IMR-90 (cell line): Measurements from ENCODE around the gene RTBDN. TPM values are rescaled to one million over a fixed set of nuclear protein-coding genes. Genes with fewer than 3 reads are reported as not detected.
"Not testable (repeated sequence)": the region's sequence is repeated elsewhere in the genome, so short reads cannot be mapped to it uniquely, and the experiment has no call there.

Source experiments
- ATAC-seq: fragments of 200-7000 bp; cut with Tn5 transposase; 2 replicates; pipeline ENCODE4 v1.9.1; 2020; ENCODE audit warnings: low read depth, mild to moderate bottlenecking, moderate library complexity
- BruUV-seq: library from RNA; stranded (reverse); fragments of 400-500 nt; replicated peaks from 2 replicates; lab custom pipeline; 2021; lab: Mats Ljungman, UMichigan
- CTCF ChIA-PET: fragments of 300-600 bp; formaldehyde crosslinking; extraction: SDS; loops from one replicate; lab custom pipeline; 2021; ENCODE audit warnings: antibody characterized with exemption; lab: Yijun Ruan, JAX
- POLR2A ChIA-PET: fragments of 300-600 bp; sonication (Branson Sonifier 250); formaldehyde crosslinking; loops from one replicate; lab custom pipeline; 2022; ENCODE audit warnings: antibody characterized with exemption; ENCODE audit not compliant: unreplicated experiment; lab: Charles Lee
- DNase-seq: peaks from one replicate; pipeline ENCODE4 v3.0.0; 2013
- H2AFZ ChIP-seq: replicated peaks from 2 replicates; pipeline ENCODE3; 2013; ENCODE audit warnings: low read length, mild to moderate bottlenecking; ENCODE audit not compliant: poor library complexity
- H2AK5ac ChIP-seq: 2 replicates; pipeline ENCODE4 v1.6.1; 2013; ENCODE audit warnings: low read depth, low read length, inconsistent platforms
- H2AK9ac ChIP-seq: replicated peaks from 2 replicates; pipeline ENCODE3; 2013; ENCODE audit warnings: mild to moderate bottlenecking, low read depth, low read length, moderate library complexity; ENCODE audit not compliant: poor library complexity
- H2BK120ac ChIP-seq: 2 replicates; pipeline ENCODE4 v1.6.1; 2013; ENCODE audit warnings: low read depth, low read length, inconsistent platforms
- H2BK15ac ChIP-seq: 3 replicates; pipeline ENCODE4 v1.6.1; 2013; ENCODE audit warnings: low read depth, low read length, inconsistent platforms
- H2BK20ac ChIP-seq: 2 replicates; pipeline ENCODE4 v1.6.1; 2013; ENCODE audit warnings: low read depth, mild to moderate bottlenecking, inconsistent platforms, low read length, moderate library complexity
- H2BK5ac ChIP-seq: 2 replicates; pipeline ENCODE4 v1.6.1; 2013; ENCODE audit warnings: mild to moderate bottlenecking, low read depth, low read length, inconsistent platforms; ENCODE audit not compliant: poor library complexity, severe bottlenecking
- H3K14ac ChIP-seq: replicated peaks from 2 replicates; pipeline ENCODE4 v1.6.1; 2013; ENCODE audit warnings: low read depth, low read length, inconsistent platforms
- H3K18ac ChIP-seq: 2 replicates; pipeline ENCODE4 v1.6.1; 2013; ENCODE audit warnings: low read depth, low read length, control low read depth
- H3K23ac ChIP-seq: 2 replicates; pipeline ENCODE4 v1.6.1; 2013; ENCODE audit warnings: low read depth, low read length, inconsistent platforms
- H3K27ac ChIP-seq: 2 replicates; pipeline ENCODE4 v1.5.1; 2013; ENCODE audit warnings: mild to moderate bottlenecking, control low read depth, low read length; ENCODE audit not compliant: insufficient read depth
- H3K27me3 ChIP-seq: 2 replicates; pipeline ENCODE4 v1.6.1; 2013; ENCODE audit warnings: low read length; ENCODE audit not compliant: control insufficient read depth, insufficient read depth
- H3K36me3 ChIP-seq: 2 replicates; pipeline ENCODE4 v1.6.1; 2013; ENCODE audit warnings: low read length, mixed read lengths; ENCODE audit not compliant: control insufficient read depth, insufficient read depth
- H3K4ac ChIP-seq: 2 replicates; pipeline ENCODE4 v1.6.1; 2013; ENCODE audit warnings: low read depth, low read length, inconsistent platforms
- H3K4me1 ChIP-seq: 2 replicates; pipeline ENCODE4 v1.6.1; 2013; ENCODE audit warnings: low read length, mixed read lengths; ENCODE audit not compliant: control insufficient read depth, insufficient read depth
- H3K4me2 ChIP-seq: 2 replicates; pipeline ENCODE4 v1.6.1; 2013; ENCODE audit warnings: low read depth, mild to moderate bottlenecking, control low read depth, low read length, moderate library complexity
- H3K4me3 ChIP-seq: 2 replicates; pipeline ENCODE4 v1.5.1; 2013; ENCODE audit warnings: low read depth, mild to moderate bottlenecking, control low read depth, low read length, moderate library complexity; ENCODE audit not compliant: insufficient read depth
- H3K56ac ChIP-seq: 2 replicates; pipeline ENCODE4 v1.6.1; 2013; ENCODE audit warnings: low read length, inconsistent platforms; ENCODE audit not compliant: insufficient read depth; ENCODE audit errors: extremely low read depth
- H3K79me1 ChIP-seq, 2 experiments: 2 replicates each; pipeline ENCODE4 v1.6.1; 2013; ENCODE audit warnings: low read length in 2 of 2, inconsistent platforms in 1 of 2, low read depth in 1 of 2
- H3K9ac ChIP-seq: 2 replicates; pipeline ENCODE4 v1.6.1; 2013; ENCODE audit warnings: low read depth, low read length, control low read depth
- H3K9me1 ChIP-seq: 2 replicates; pipeline ENCODE4 v1.6.1; 2013; ENCODE audit warnings: low read length, inconsistent platforms; ENCODE audit not compliant: insufficient read depth
- H3K9me3 ChIP-seq: 2 replicates; pipeline ENCODE4 v1.6.1; 2013; ENCODE audit warnings: low read length; ENCODE audit not compliant: control insufficient read depth, insufficient read depth
- H4K20me1 ChIP-seq: 2 replicates; pipeline ENCODE4 v1.6.1; 2013; ENCODE audit warnings: low read length, inconsistent platforms; ENCODE audit not compliant: insufficient read depth
- H4K5ac ChIP-seq: 2 replicates; pipeline ENCODE4 v1.6.1; 2013; ENCODE audit warnings: mild to moderate bottlenecking, low read depth, low read length, control low read depth
- H4K8ac ChIP-seq, 2 experiments: 2 replicates each; pipeline ENCODE4 v1.6.1; 2013; ENCODE audit warnings: low read depth in 2 of 2, low read length in 2 of 2, control low read depth in 1 of 2, inconsistent platforms in 1 of 2
- H4K91ac ChIP-seq: 2 replicates; pipeline ENCODE4 v1.6.1; 2013; ENCODE audit warnings: low read depth, low read length, inconsistent platforms; ENCODE audit not compliant: insufficient read depth
- CEBPB ChIP-seq: IDR thresholded peaks from 2 replicates; pipeline ENCODE4 v1.6.1; 2012; ENCODE audit warnings: low read depth, low read length, improper control_type of control experiment
- WGBS, 2 experiments: methylation state at CpG; one replicate each; pipeline versions ENCODE4 v1.1.5 to v1.1.7; 2013; ENCODE audit warnings: missing lambda C conversion rate in 2 of 2; ENCODE audit not compliant: insufficient read length in 1 of 2; ENCODE audit errors: extremely low coverage in 2 of 2; 5-methylcytosine and 5-hydroxymethylcytosine counted together
- dilution Hi-C: fragments of 300-500 bp; cut with HindIII; formaldehyde crosslinking; loops from one replicate; pipeline ENCODE4 v1.14.3; 2018; ENCODE audit warnings: low sequenced_read_pairs; ENCODE audit not compliant: unreplicated experiment
- in situ Hi-C: fragments of 300-500 bp; cut with MboI; formaldehyde crosslinking; loops from 3 replicates; pipeline ENCODE4 v1.14.3; 2019; ENCODE audit warnings: low sequenced_read_pairs, inconsistent platforms, mixed read lengths
- intact Hi-C: fragments of 100-400 bp; cut with micrococcal nuclease; formaldehyde crosslinking; loops from 2 replicates; pipeline ENCODE4 v1.10.0; 2022
- polyA plus RNA-seq, 3 experiments: library from polyadenylated mRNA; depleted of rRNA; stranded (reverse); fragments of >200 nt; gene quantifications; 2 replicates each; pipeline ENCODE4 v1.2.3, GENCODE V29; 2012; ENCODE audit warnings: low replicate concordance in 1 of 3
- total RNA-seq: library from RNA; depleted of rRNA; stranded (reverse); fragments of >200 nt; gene quantifications from 2 replicates; pipeline ENCODE4 v1.2.3, GENCODE V29; 2012
- TF ChIP-seq, protein P1 (sequence below): conservative IDR thresholded peaks from 2 replicates; pipeline ENCODE4 v1.5.1; 2012; ENCODE audit warnings: mild to moderate bottlenecking, low read depth, low read length, improper control_type of control experiment

Gene RTBDN
- total and polyA plus RNA-seq, 2 of the 4 experiments (the other 2 are of a cell fraction) = 0.07 TPM; not detected in 1

DNA sequence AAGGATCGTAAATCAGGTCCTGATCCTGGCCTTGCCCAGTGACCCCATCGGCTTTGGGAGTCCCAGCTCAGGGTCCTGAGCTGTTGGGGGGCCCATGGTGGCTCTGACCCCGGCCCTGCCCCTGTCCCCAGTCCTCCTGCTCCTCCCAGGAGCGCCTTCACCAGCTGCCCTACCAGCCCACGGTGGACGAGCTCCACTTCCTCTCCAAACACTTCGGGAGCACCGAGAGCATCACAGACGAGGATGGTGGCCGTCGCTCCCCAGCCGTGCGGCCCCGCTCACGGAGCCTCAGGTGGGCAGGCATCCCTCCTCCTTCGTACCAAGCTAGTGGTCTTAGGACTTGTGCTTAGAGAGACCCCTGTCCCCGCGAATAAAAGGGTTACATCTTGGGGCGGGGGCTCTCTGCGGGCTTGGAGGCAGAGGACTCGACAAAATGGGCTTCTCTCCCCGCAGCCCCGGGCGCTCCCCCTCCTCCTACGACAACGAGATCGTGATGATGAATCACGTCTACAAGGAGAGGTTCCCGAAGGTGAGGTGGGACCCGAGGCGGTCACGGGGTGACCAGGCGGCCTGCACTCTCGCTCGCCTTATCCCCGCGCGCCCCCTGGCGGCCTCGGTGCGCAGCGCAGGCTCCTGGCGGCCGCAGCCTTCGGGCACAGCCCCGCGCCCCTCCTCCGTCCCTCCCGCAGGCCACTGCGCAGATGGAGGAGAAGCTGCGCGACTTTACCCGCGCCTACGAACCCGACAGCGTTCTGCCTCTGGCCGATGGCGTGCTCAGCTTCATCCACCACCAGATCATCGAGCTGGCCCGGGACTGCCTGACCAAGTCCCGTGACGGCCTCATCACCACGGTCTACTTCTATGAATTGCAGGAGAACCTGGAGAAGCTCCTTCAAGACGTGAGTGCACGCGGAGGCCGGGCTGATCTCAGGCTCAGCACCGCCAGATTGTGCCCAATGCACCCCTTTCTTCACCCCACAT is 13.1 kb upstream of the RTBDN start (continued):
- TF ChIP-seq, protein P1, sequence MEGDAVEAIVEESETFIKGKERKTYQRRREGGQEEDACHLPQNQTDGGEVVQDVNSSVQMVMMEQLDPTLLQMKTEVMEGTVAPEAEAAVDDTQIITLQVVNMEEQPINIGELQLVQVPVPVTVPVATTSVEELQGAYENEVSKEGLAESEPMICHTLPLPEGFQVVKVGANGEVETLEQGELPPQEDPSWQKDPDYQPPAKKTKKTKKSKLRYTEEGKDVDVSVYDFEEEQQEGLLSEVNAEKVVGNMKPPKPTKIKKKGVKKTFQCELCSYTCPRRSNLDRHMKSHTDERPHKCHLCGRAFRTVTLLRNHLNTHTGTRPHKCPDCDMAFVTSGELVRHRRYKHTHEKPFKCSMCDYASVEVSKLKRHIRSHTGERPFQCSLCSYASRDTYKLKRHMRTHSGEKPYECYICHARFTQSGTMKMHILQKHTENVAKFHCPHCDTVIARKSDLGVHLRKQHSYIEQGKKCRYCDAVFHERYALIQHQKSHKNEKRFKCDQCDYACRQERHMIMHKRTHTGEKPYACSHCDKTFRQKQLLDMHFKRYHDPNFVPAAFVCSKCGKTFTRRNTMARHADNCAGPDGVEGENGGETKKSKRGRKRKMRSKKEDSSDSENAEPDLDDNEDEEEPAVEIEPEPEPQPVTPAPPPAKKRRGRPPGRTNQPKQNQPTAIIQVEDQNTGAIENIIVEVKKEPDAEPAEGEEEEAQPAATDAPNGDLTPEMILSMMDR = peak; percentile 98
- TF ChIP-seq CEBPB = no peak

GRCh38 chr19:12846613-12847012 is 12.2 kb upstream of the RTBDN start:
- CTCF ChIA-PET = interaction anchor here (0.7 to 4.2 kb wide), 9 partner anchors 9 to 173 kb away, joined by 3 to 35 read pairs (median 5); partner anchors contain the start of genes PRDX2, RTBDN and THSD8
- H2BK15ac ChIP-seq, H2AK5ac ChIP-seq, H3K4me3 ChIP-seq, H4K91ac ChIP-seq, H3K23ac ChIP-seq, H3K4me2 ChIP-seq, H3K36me3 ChIP-seq, H3K18ac ChIP-seq, H3K4ac ChIP-seq, H4K8ac ChIP-seq, H3K9ac ChIP-seq, ATAC-seq, H4K5ac ChIP-seq, H2BK20ac ChIP-seq, H3K9me3 ChIP-seq, H3K79me1 ChIP-seq, BruUV-seq, DNase-seq, H3K14ac ChIP-seq, H3K9me1 ChIP-seq, H2AK9ac ChIP-seq, H2BK5ac ChIP-seq, dilution Hi-C loops, H3K27ac ChIP-seq, H2BK120ac ChIP-seq, in situ Hi-C loops, H3K56ac ChIP-seq, POLR2A ChIA-PET, H3K4me1 ChIP-seq, H2AFZ ChIP-seq, H4K20me1 ChIP-seq: not testable (repeated sequence)
- WGBS, 2 experiments = no CpG with 5 or more reads among the region's 7 CpGs
- intact Hi-C loops = loop anchor here (1.0 to 2.0 kb wide), 2 partner anchors 80 to 170 kb away; no protein-coding TSS in a partner anchor
- peaks cover 10% of the 10 kb centered on the region; the same call in 1 of the 2 replicates for H3K27me3 ChIP-seq
